Hepatocyte (in vitro differentiated cells): Measurements from ENCODE around the gene C19orf33.

Experiments
- CTCF ChIP-seq: fragments of 200-600 bp; sonication (generic); IDR thresholded peaks from 2 replicates; pipeline ENCODE4 v1.5.1; 2016; ENCODE audit warnings: antibody characterized with exemption, mild to moderate bottlenecking; ENCODE audit not compliant: poor library complexity
- EZH2 ChIP-seq: fragments of 200-600 bp; sonication (generic); IDR thresholded peaks from 2 replicates; pipeline ENCODE4 v1.6.1; 2016; ENCODE audit warnings: antibody characterized with exemption, mild to moderate bottlenecking, borderline replicate concordance

- TF ChIP-seq CTCF: no peak
- no peak for TF ChIP-seq EZH2
Measured at GRCh38 chr19:38316477-38317067, 12.5 kb downstream of the C19orf33 start.
